ENCODE measurements around the gene FOXE3. TPM values are rescaled to one million over a fixed set of nuclear protein-coding genes. Genes with fewer than 3 reads are reported as not detected.
"Not testable (repeated sequence)": the region's sequence is repeated elsewhere in the genome, so short reads cannot be mapped to it uniquely, and the experiment has no call there.

Gene FOXE3
- total RNA-seq, 5 donors from 2014 or later (not counting 1 experiment from before 2014, with no cell fraction given), result 0.18 TPM; not detected in 4

DNA sequence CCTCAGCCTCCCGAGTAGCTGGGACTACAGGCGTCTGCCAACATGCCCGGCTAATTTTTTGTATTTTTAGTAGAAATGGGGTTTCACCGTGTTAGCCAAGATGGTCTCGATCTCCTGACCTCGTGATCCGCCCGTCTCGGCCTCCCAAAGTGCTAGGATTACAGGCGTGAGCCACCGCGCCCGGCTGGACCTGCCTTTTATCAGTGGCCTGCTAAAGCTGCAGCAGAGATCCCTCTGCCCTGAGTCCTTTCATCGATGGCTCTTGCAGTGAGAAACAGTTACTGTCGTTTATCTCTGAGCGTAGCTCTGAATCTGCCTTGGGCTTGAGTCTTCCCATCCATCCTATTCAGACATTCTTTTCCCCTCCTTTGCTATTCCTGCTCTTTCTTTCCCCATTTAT, 41.5 kb downstream of the FOXE3 start:
- CTCF ChIA-PET; POLR2A ChIA-PET; H3K4me1 ChIP-seq (ENCODE audit: control insufficient read depth in 1 of 2, extremely low read depth in 1 of 2, insufficient read depth in 2 of 2, low read length in 2 of 2); ATAC-seq (replicated peaks in 1 of 4); H3K27ac ChIP-seq (ENCODE audit: low read length); H3K9me3 ChIP-seq; H3K27ac Mint-ChIP-seq; H3K4me3 Mint-ChIP-seq; H3K9me3 Mint-ChIP-seq; H3K36me3 Mint-ChIP-seq; H3K4me3 ChIP-seq (ENCODE audit: control insufficient read depth in 1 of 2, extremely low read depth in 1 of 2, low read length in 1 of 2); H3K4me1 Mint-ChIP-seq; DNase-seq; H3K36me3 ChIP-seq (ENCODE audit: control insufficient read depth in 2 of 2, extremely low read depth in 1 of 2, insufficient read depth in 1 of 2, low read length in 1 of 2): not testable (repeated sequence)
- peaks cover 64 to 68% of the 10 kb centered on the region in 2 donors for H3K27me3 Mint-ChIP-seq
- peaks cover 26 to 34% of the 10 kb centered on the region in 2 experiments for H3K27me3 ChIP-seq (replicated peaks in 1 of 2; ENCODE audit: control insufficient read depth in 2 of 2, extremely low read depth in 1 of 2, insufficient read depth in 2 of 2, low read length in 1 of 2)
- 86% methylated on average over 12 of the region's 16 CpGs for WGBS (ENCODE audit: insufficient coverage)

DNA sequence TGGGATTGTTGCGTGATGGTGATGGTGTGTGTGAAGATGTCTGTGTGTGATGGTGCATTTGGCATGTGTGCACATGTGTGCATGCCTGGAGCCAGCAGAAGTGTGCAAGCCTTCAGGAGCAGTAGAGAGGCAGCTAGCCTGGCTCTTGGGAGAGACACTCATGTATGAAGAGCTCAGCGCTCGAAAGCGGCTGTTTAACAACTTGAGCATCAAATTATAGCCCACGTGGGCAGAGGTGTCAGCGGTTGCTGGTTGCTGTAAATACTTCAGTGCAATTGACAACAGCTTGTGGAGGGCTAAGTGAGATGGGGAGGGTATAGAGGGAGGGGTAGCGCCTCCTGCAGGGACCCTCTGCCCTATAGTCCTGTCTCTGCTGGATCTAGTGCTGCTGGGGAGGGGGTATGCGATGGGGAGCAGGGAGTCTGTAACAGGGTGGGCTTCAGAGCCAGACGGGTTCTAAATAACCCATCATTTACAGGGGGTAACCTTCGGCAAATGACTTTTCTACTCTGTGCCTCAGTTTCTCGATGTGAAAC, 43.2 kb downstream of the FOXE3 start:
- peaks cover 24 to 46% of the 10 kb centered on the region in 2 experiments for H3K27me3 ChIP-seq (replicated peaks in 1 of 2; ENCODE audit: control insufficient read depth in 2 of 2, extremely low read depth in 1 of 2, insufficient read depth in 2 of 2, low read length in 1 of 2)
- DNase-seq (no peak), ATAC-seq (replicated peaks in 1 of 4) (no peak)
- H3K36me3 ChIP-seq (ENCODE audit: control insufficient read depth in 2 of 2, extremely low read depth in 1 of 2, insufficient read depth in 1 of 2, low read length in 1 of 2), result no peaks in the 10 kb centered on the region
- WGBS (ENCODE audit: insufficient coverage), result 27% methylated on average over 7 of the region's 11 CpGs
- Mint-ChIP-seq H3K27me3 (peaks cover 64 to 70% of the 10 kb centered on the region in 2 donors), H3K9me3 (peaks cover 0 to 4% (median 0%) of the 10 kb centered on the region in 3 donors), H3K4me1 (no peaks in the 10 kb centered on the region), H3K27ac (no peak overlapping the region), H3K36me3 (no peaks in the 10 kb centered on the region), H3K4me3 (no peak overlapping the region)
- POLR2A ChIA-PET, result no interaction called here
- no peak overlapping the region for H3K27ac ChIP-seq (ENCODE audit: low read length)
- H3K4me1 ChIP-seq (ENCODE audit: control insufficient read depth in 1 of 2, extremely low read depth in 1 of 2, insufficient read depth in 2 of 2, low read length in 2 of 2), result no peaks in the 10 kb centered on the region
- CTCF ChIA-PET, result interaction anchor here in 1 of 2 donors (0.6 to 1.0 kb wide), 2 partner anchors 22 to 68 kb away, joined by 3 read pairs; no protein-coding TSS in a partner anchor
- no peak overlapping the region for H3K4me3 ChIP-seq (ENCODE audit: control insufficient read depth in 1 of 2, extremely low read depth in 1 of 2, low read length in 1 of 2)
- H3K9me3 ChIP-seq, result no peaks in the 10 kb centered on the region

DNA sequence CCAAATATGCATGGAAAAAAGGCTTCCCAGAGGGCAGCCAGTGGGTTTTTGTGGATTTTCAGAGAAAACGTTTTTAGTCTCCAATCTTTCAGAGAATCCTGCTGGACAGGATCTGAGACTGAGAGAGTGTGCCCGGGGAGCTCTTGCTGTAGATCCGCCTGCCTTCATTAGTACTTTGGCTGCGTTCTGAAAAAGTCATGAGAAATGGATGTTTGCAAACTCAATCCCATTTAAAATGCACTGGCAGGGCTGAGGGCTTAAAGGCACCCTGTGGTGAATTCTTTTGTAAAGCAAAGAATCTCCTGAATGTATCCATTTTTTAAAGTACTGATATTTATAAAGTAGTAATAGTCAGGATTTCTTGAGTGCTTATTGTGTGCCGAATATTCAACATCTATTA, 44.0 kb downstream of the FOXE3 start:
- ATAC-seq (replicated peaks in 1 of 4), result no peak
- DNase-seq, result no peak
- no peaks in the 10 kb centered on the region for H3K36me3 Mint-ChIP-seq
- no peak overlapping the region for H3K27ac Mint-ChIP-seq
- H3K4me3 Mint-ChIP-seq, result no peak overlapping the region
- H3K9me3 ChIP-seq, result no peaks in the 10 kb centered on the region
- peaks cover 21 to 43% of the 10 kb centered on the region in 2 experiments for H3K27me3 ChIP-seq (replicated peaks in 1 of 2; ENCODE audit: control insufficient read depth in 2 of 2, extremely low read depth in 1 of 2, insufficient read depth in 2 of 2, low read length in 1 of 2)
- POLR2A ChIA-PET, result no interaction called here
- H3K4me1 Mint-ChIP-seq, result no peaks in the 10 kb centered on the region
- H3K36me3 ChIP-seq (ENCODE audit: control insufficient read depth in 2 of 2, extremely low read depth in 1 of 2, insufficient read depth in 1 of 2, low read length in 1 of 2), result no peaks in the 10 kb centered on the region
- peaks cover 60 to 65% of the 10 kb centered on the region in 2 donors for H3K27me3 Mint-ChIP-seq
- H3K4me1 ChIP-seq (ENCODE audit: control insufficient read depth in 1 of 2, extremely low read depth in 1 of 2, insufficient read depth in 2 of 2, low read length in 2 of 2), result no peaks in the 10 kb centered on the region
- CTCF ChIA-PET, result no interaction called here
- H3K9me3 Mint-ChIP-seq, result peaks cover 0 to 4% (median 0%) of the 10 kb centered on the region in 3 donors
- 40% methylated on average over 3 of the region's 5 CpGs for WGBS (ENCODE audit: insufficient coverage)
- H3K4me3 ChIP-seq (ENCODE audit: control insufficient read depth in 1 of 2, extremely low read depth in 1 of 2, low read length in 1 of 2), result no peak overlapping the region
- H3K27ac ChIP-seq (ENCODE audit: low read length), result no peak overlapping the region

DNA sequence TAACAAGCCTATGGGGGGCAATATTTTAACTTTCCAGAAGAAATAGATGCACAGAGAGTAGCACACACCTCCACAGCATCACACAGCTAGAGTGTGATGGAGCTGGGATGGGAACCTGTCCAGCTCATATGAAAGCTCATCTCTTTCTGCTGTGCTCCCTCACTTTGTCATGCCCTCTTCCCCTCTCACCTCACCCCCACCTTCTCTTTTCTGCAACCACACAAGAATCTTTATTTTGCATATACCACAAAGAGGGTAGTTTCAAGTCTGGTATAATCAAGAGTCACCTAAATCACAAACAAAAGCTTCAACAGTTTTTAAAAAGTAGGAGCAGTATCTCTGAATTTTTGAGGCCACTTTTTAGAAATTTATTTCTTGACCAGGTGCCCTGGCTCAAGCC, 44.4 kb downstream of the FOXE3 start:
- CTCF ChIA-PET, result interaction anchor here in 1 of 2 donors (1.0 kb wide), 1 partner anchor 25 kb away, joined by 3 read pairs; no protein-coding TSS in a partner anchor

DNA sequence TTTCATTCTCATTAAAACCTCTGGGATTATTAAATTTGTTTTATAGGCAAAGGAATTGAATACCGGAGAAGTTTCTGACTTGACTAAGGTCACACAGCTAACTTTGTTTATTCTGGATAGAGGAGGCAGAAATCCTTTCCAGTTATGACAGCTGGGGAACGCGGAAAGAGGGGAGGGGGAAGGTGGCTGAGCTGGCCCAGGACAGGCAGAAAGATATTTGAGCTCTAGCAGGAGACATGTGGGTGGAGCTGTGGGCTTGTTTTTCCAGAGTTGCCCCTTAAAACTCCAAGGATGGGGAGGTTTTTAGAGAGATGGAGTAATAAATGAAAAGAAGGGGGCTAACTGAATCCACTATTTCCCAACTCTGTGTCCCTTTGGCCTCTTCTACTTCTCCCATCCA, 49.5 kb downstream of the FOXE3 start:
- Histone ChIP-seq H3K27me3 (replicated peaks in 1 of 2; ENCODE audit: control insufficient read depth in 2 of 2, extremely low read depth in 1 of 2, insufficient read depth in 2 of 2, low read length in 1 of 2) (peaks cover 7 to 43% of the 10 kb centered on the region in 2 experiments), H3K27ac (ENCODE audit: low read length) (no peak overlapping the region), H3K36me3 (ENCODE audit: control insufficient read depth in 2 of 2, extremely low read depth in 1 of 2, insufficient read depth in 1 of 2, low read length in 1 of 2) (no peaks in the 10 kb centered on the region), H3K9me3 (no peaks in the 10 kb centered on the region), H3K4me3 (ENCODE audit: control insufficient read depth in 1 of 2, extremely low read depth in 1 of 2, low read length in 1 of 2) (no peak overlapping the region), H3K4me1 (ENCODE audit: control insufficient read depth in 1 of 2, extremely low read depth in 1 of 2, insufficient read depth in 2 of 2, low read length in 2 of 2) (no peaks in the 10 kb centered on the region)
- no peak for DNase-seq
- CTCF ChIA-PET, result no interaction called here
- Mint-ChIP-seq H3K9me3 (no peaks in the 10 kb centered on the region), H3K27me3 (peaks cover 37 to 50% of the 10 kb centered on the region in 2 donors), H3K27ac (no peak overlapping the region), H3K4me3 (no peak overlapping the region), H3K4me1 (no peaks in the 10 kb centered on the region), H3K36me3 (no peaks in the 10 kb centered on the region)
- no peak for ATAC-seq (replicated peaks in 1 of 4)
- POLR2A ChIA-PET, result no interaction called here
- 60% methylated on average over 3 of the region's 3 CpGs for WGBS (ENCODE audit: insufficient coverage)

More for the DNA sequence above, 44.4 kb downstream of the FOXE3 start:
- POLR2A ChIA-PET, result no interaction called here
- Mint-ChIP-seq H3K4me3 (no peak overlapping the region), H3K27me3 (peaks cover 57 to 62% of the 10 kb centered on the region in 2 donors), H3K36me3 (no peaks in the 10 kb centered on the region), H3K4me1 (no peaks in the 10 kb centered on the region), H3K27ac (no peak overlapping the region), H3K9me3 (peaks cover 0 to 4% (median 0%) of the 10 kb centered on the region in 3 donors)
- DNase-seq (no peak), ATAC-seq (replicated peaks in 1 of 4) (no peak)
- Histone ChIP-seq H3K27ac (ENCODE audit: low read length) (no peak overlapping the region), H3K27me3 (replicated peaks in 1 of 2; ENCODE audit: control insufficient read depth in 2 of 2, extremely low read depth in 1 of 2, insufficient read depth in 2 of 2, low read length in 1 of 2) (peaks cover 21 to 43% of the 10 kb centered on the region in 2 experiments), H3K4me1 (ENCODE audit: control insufficient read depth in 1 of 2, extremely low read depth in 1 of 2, insufficient read depth in 2 of 2, low read length in 2 of 2) (no peaks in the 10 kb centered on the region), H3K4me3 (ENCODE audit: control insufficient read depth in 1 of 2, extremely low read depth in 1 of 2, low read length in 1 of 2) (no peak overlapping the region), H3K9me3 (no peaks in the 10 kb centered on the region), H3K36me3 (ENCODE audit: control insufficient read depth in 2 of 2, extremely low read depth in 1 of 2, insufficient read depth in 1 of 2, low read length in 1 of 2) (no peaks in the 10 kb centered on the region)

Other genes starting within 250 kb of the FOXE3 start
- gene PDZK1IP1, start 226.2 kb upstream of the FOXE3 start, total RNA-seq, result not detected
- under 1 TPM; 0.28 to 0.85 (median 0.44) TPM for gene TAL1, start 184.1 kb upstream of the FOXE3 start, total RNA-seq
- 1 to 10 TPM in 4 of 5 donors, under 1 TPM in 1; 0.85 to 3.4 (median 1.7) TPM for gene STIL, start 102.1 kb upstream of the FOXE3 start, total RNA-seq
- 100 to 1,000 TPM; 106 to 123 (median 112) TPM for gene CMPK1, start 82.5 kb upstream of the FOXE3 start, total RNA-seq
- under 1 TPM; 0.42 to 0.76 (median 0.56) TPM for gene FOXD2, start 21.8 kb downstream of the FOXE3 start, total RNA-seq